Lower leg skin (tissue), 3 donors: ENCODE data around the gene GET3.

Experiments
- CTCF ChIP-seq, 3 donors: fragments of 450-650 bp; IDR thresholded peaks; one replicate each; pipeline ENCODE4 v1.5.1; 2016; ENCODE audit warnings: antibody characterized with exemption in 3 of 3, mild to moderate bottlenecking in 3 of 3, moderate library complexity in 2 of 3
- POLR2A ChIP-seq, 2 donors: fragments of 450-650 bp; IDR thresholded peaks; one replicate each; pipeline ENCODE4 v1.6.1; 2016 to 2017; ENCODE audit warnings: antibody characterized with exemption in 2 of 2, mild to moderate bottlenecking in 1 of 2, moderate library complexity in 1 of 2

- TF ChIP-seq CTCF (IDR thresholded peaks at IDR 0.05) (no peak), POLR2A (IDR thresholded peaks at IDR 0.05) (no peak)
These were observed at the start of gene GET3 for GRCh38 chr19:12736995-12737834.
